GM21360 (cell line): ENCODE measurements around the gene SPATA13.

ENCODE experiments used
- ATAC-seq: cut with Tn5 transposase; IDR thresholded peaks from one replicate; pipeline ENCODE4 v1.9.1; 2021; ENCODE audit warnings: mild to moderate bottlenecking, moderate library complexity; ENCODE audit not compliant: unreplicated experiment

SPATA13 gene

DNA sequence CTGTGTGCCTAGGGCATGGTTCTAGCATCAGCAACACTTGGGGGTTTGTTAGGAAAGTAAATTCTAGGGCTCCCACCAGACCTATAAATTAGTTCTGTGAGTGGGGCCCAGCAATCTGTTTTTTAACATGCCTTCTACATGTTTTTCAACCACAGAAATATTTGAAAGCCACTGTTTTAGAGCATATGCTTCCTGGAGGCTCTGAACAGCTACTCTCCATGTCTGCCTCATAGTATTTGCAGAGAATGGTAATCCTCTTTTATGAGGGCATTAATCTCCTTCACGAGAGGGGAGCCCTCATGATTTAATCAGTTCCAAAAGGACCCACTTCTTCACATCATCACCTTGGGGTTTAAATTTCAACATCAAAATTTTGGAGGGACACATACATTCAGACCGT is 6.0 kb downstream of the SPATA13 start:
- ATAC-seq, result no peak

DNA sequence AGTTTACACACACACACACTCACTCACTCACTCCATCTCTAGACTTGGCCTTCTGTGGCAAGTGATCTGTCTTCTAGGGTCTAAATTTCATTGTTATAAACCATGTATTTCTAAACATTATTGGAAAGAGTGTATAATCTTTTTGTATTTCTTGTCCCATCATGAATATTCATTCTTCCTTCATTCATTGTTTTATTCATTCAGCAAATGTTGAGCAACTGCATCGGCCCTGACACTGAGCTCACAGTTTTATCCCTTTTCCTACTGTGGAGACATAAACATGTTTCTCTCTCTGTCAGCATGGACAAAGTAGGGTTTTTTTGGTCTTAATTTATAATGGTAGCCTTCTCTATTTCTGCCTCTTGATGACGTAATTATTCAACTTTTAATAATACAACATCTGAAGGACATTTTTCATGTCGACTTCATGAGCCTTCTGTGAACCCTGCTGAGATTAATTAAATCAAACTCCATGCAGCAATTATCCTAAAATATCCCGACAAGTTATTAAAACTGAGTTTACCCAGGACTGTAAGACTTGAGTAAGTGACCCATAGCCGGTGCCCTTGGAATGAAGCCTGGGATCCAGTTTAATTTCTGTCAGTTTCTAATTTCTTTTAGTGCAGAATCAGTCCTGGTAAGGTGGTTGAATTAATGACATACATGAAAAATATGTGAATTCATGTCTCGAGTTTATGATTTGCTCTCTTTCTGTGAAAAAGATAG is 7.3 kb downstream of the SPATA13 start:
- ATAC-seq, result no peak

DNA sequence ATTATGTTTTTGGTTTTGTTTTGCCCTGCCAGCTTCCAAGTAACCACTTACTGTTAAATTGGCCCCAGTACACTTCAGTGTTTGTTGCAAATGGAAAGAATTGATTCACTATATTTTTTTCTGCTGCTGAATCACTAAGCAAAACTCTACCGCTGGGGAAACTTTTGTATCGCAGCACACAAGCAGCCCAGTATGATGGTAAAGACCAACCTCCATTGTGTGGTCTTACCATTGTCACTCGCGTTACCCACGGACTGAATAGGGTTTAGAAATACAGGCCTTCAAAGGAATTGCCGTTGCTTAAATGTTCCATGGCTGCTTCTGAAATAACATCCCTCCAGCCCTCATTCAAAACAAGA is 7.9 kb downstream of the SPATA13 start:
- no peak for ATAC-seq

DNA sequence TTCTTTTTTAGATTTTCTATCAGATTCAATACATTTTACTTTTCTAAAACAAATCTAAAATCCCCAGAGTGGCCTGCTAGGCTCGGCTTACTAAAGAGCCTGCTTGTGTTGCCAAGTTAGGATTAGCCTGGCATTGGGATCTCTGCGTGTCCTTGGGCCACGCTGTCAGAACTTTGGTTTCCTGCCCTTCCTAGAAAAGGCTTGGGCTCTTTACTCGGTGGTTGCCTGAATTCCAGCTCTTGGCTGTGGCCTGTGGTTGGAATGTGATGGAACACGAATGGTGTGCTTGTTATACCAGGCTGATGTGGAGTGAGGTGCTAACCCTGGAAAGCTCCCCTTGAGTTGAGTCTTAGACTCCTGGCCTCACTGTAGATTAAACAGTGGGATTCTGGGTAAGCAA is 8.5 kb downstream of the SPATA13 start:
- no peak for ATAC-seq

DNA sequence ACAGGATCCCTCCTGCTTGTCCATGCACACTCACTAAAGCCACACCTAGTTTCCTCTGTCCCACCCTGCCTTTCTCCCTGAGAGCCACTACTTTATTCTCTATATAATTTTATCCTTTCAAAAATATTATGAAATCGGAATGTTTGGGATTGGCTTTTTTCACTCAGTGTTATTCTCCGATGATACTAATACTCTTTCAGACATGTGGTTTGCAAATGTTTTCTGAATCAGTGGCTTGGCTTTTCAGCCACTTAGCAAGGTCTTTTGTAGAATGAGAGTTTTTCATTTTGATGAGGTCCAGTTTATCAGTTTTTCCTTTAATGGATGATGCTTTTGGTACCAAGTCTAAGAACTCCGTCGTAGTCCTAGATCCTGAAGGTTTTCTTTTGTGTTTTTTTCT is 11.6 kb downstream of the SPATA13 start:
- ATAC-seq, result no peak

DNA sequence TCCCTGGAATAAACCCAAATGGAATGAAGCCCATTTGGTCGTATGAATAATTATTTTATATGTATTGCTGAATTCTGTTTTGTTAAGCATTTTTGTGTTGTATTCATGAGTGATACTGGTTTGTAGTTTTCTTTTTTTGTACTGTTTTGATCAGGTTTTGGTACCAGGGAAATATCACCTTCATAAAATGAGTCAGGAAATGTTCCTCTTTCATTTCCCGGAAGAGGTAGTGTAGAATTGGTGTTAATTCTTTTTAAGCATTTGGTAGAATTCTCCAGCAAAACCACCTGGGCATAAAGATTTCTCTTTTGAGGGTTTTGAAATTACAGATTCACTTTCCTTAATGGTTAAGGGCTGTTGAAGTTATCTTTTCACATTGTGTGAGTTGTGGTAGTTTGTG is 13.3 kb downstream of the SPATA13 start:
- ATAC-seq, result no peak

DNA sequence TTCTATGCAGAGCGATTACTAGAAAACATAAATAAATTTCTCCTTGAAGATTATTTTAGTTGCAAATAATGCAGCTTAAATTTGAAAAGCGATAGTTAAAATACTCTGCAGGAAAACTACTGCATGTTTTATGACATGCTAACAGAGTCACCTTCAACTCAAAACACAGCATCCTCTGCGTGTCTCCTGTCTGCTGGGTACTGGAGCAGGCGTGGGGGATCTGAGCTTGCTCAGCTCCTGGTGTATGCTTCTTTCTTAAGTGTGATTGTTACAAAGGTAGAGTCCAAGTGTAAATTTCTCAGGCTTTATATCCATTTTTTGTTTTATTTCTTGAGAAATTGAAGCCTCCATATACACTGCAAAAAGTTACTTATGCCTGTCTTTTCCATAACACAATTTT is 15.3 kb downstream of the SPATA13 start:
- no peak for ATAC-seq

DNA sequence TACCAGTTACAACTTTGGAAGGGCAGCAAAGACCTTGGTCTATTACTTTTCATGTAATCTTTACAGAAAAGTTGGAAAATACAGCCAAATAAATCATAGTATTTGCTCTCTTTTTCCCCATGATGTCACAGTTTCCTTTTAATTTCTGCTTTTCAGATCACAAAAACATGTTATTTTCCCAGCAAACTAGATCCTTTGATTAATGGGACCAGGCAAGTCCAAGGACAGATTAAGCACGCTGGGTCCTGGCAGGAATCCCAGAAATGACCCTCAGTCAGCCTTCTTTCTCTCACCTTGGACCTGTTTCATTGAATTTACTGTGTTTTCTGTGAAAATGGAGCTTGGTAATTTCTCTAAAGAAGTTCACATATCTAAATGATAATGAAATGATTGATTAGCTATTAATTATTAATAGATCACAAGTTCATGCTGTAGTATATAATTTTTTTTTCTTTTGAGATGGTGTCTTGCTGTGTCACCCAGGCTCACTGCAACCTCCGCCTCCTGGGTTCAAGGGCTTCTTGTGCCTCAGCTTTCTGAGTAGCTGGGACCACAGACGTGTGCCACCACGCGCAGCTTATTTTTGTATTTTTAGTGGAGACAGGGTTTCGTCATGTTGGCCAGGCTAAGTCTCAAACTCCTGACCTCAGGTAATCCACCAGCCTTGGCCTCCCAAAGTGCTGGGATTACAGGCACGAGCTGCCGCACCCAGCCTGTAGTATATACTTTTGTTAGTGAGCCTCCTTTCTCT is 16.0 kb downstream of the SPATA13 start:
- no peak for ATAC-seq

DNA sequence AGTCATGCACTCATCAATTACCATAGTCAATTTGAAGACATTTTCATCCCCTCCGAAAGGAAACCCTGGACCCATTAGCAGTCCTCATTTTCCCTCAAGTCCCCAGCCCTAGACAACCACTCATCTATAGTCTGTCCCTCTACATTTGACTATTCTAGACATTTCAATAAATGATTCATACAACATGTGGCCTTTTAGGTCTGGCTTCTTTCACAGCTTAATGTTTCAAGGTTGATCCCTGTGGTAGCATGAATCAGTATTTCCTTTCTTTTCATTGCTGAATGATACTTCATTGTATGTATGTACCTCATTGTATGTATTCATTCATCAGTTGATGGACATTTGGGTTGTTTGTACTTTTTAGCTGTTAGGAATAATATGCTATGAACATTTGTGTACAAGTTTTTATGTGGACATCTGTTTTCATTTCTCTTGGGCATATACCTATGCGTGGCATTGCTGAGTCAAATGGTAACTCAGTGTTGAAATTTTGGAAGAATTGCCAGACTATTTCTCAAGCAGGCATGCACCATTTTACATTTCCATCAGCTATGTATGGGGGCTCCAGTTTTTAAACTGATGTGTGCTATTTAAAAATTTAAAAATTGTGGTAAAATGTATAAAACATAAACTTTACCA is 18.4 kb downstream of the SPATA13 start:
- no peak for ATAC-seq

DNA sequence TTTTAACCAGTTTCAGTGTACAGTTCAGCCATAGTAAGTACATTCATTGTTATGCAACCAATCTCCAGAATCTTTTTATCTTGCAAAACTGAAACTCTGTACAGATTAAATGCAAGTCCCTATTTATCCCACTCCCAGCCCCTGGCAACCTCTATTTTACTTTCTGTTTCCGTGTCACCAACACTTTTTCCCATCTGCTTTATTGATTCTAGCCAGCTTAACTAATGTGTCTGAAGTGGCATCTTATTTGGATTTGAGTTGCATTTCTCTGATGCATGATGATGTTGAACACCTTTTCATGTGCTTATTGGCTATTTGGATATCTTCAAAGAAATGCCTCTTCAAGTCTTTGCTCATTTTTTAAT is 18.9 kb downstream of the SPATA13 start:
- no peak for ATAC-seq

DNA sequence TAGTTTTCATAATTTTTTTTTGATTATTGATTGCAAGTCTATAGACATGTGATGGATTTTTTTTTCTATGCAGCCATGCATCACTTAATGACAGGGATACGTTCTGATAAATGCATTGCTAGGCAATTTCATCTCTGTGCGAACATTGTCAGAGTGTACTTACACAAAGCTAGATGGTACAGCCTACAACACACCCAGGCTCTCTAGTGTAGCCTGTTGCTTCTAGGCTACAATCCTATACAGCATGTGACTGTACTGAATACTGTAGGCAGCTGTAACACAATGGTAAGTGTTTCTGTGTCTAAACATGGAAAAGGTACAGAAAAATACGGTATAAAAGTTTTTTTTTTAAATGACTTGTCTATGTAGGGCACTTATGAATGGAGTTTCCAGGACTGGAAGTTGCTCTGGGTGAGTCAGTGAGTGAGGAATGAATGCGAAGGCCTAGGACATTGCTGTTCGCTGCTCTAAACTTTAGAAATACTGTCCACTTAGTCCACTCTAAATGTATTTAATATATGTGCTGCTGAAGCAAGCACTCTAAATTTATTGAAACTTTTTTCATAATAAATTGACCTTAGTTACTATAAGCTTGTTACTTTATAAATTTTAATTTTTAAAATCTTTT is 20.3 kb downstream of the SPATA13 start:
- ATAC-seq, result no peak

DNA sequence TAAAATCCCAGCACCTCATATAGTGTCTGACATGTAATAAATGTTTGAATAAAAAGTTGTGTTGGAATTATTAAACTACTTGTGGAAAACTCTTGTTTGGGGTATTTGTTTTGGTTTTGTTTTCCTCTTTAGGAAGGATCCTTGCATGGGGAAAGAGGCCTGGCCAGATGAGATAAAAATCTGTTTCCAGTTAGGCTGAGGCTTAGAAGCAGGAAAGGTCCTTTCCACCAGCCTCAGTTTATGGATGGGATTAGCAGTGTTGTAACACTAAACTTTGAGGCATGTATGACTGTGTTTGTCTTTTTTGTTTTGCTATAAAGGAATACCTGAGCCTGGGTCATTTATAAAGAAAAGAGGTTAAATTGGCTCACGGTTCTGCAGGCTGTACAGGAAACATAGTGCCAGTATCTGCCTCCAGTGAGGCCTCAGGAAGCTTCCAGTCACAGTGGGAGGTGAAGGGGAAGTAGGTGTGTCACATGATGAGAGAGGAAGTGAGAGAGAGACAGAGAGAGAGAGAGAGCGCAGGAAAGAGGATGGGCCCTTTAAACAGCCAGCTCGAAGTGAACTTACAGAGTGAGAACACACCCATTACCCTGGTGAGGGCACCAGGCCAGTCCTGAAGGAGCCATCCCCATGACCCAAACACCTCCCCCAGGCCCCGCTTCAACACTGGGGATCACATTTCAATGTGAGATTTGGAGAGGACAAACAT is 21.6 kb downstream of the SPATA13 start:
- ATAC-seq, result no peak

DNA sequence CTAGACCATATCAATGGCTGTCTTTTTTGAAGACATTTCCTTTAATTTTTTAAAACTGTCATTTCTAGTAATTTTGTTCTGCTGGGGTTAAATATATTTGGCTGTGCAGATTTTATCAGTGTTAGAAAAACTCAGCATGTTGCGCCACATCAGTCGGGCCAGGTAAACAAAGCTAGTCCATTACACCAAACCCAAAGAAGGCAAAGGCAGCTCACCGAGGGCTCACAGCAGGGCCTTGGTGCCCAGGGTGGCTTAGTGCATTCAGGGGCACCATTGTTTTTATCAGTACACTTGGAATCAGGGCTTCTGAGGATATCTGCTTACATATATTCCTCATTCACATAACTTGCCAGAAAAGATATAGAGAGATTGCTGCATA is 22.2 kb downstream of the SPATA13 start:
- ATAC-seq, result no peak

DNA sequence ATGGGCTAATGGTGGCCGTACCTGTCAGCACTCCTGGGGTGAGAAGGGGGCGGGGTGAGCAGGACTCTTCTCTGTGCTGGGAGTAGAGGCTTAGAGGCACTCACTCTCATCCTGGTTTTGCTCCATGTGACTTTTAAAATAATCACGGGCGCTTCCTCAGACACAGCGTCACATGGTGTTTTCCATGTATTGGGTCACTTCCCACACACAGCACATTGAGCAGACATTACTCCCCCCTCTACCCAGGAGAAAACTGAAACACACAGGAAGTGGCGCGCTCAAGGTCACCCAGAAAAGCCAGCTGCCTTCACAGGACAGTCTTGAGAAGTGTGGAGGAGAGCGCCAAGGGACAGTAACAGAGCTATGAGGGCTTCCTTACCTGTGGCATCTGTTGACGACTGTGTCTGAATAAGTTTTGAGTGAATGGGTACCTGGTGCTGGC is 23.2 kb downstream of the SPATA13 start:
- no peak for ATAC-seq

DNA sequence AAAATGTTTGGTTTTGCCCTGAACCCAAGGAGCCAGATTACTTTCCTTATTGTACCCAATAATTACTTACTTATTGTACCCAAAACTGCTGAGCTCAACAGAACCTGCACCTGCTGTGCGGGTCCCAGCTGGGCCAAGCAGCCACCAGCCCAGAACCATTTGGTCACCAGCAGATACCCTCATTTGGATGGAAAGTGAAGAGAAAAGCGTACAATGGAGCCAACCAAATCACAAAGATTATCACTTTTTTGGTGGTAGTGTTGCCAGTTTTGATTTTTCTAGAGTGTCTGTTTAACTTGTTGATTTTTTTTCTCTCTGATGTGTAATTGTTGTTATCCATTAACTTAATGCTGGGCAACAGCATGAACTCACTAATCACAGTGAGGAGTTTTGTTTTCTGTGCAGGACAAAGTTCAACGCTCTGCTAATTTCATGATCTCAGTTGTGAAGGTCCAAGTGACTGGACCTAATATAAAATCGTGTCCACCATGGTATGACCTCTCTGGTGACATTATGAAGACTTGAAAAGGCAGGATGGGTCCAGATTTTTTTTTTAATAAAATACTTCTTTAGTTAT is 23.8 kb downstream of the SPATA13 start:
- ATAC-seq, result no peak

DNA sequence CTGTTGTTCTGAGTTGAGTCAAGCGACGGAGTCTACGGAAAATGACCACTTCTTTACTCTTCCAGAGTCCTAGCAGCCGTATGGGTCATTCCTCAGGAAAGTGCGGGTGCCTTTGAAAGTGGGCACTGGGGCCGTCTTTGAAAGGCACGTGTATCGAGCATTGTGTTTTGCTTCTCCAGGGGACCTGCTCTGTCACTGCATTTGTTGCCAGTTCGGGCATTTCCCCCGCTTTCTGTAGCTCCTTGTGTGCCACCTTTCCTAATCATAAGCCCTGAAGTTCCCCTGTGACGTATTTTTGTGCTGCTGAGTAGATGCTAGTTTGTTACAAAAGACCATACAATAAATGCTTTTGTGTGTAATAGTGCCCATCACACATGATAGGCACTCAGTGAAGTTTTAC is 24.4 kb downstream of the SPATA13 start:
- ATAC-seq, result no peak

DNA sequence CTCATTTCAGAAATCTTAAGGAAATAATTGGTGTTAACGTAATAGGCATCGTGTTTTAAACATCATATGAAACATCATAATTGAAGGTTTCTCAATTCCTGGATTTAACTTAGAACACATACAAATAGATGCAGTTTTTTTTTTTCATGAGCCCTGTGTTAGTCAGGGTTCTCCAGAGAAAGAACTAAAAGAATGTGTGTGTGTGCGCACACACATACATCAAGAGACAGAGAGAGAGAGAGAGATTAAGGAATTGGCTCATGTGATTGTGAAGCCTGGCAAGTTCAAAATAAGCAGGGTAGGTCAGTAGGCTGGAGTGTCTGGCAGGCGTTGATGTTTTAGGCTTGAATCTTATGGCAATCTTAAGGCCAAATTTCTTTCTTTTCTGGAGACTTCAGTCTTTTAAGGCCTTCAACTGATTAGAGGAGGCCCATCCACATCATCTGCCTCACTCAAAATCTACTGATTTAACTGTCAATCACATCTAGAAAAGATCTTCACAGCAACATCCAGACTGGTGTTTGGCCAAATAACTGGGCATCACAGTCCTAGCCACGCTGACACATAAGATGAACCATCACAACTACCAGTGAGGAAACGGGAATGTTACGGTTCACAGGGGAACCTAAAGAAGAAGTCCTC is 25.2 kb downstream of the SPATA13 start:
- no peak for ATAC-seq

DNA sequence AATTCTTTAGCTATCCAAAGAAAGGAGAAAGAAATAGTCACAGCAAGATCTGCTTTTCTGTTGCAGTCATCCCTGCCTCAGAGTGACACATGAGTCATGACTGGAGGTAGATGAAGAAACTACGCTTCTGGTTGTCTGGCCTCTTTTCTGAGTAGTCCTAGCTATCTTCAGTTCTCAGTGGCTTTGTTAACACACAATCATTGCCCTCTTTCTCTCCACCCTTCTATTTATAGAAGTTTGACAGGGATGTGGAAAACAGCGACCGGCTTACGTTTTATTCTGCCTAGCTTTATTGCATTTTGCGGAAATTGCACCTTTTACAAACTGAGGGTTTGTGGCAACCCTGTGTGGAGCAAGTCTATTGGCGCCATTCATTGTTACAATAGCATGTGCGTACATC is 26.7 kb downstream of the SPATA13 start:
- ATAC-seq, result no peak

DNA sequence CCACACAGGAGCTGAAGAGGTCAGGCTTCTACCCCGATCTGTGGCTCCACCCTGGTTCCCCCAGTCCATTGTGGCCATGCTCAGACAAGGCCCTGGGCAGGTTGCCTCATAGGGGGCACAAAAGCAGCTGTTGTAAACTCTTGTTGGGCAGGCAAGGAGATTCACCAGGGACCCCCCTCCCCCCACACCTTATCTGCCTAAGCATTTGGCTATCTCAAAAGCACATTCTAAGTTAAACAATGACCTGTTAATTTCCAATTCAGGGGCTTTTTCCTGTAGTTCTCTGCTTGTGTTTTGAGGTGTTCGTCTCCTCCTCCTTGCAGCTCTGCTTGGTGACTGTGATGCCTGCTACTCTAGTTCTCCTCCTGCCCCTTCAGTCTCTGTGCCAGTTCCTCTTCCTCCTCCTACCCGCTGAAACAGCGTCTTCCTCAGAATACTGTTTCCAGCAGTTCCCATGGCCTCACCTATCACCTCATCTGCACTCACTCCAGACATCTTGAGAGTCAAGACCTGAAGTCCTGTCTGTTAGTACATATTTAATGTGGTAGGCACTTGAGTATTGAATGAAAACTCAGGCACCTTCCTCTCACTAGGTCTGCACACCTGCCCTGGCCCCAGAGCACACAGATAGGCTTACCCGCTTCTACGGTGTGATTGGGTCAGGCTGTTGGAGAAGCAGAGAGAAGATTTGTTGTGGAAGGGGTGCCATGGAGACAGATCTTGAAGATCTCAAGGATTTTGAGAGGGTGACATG is 31.7 kb downstream of the SPATA13 start:
- no peak for ATAC-seq

DNA sequence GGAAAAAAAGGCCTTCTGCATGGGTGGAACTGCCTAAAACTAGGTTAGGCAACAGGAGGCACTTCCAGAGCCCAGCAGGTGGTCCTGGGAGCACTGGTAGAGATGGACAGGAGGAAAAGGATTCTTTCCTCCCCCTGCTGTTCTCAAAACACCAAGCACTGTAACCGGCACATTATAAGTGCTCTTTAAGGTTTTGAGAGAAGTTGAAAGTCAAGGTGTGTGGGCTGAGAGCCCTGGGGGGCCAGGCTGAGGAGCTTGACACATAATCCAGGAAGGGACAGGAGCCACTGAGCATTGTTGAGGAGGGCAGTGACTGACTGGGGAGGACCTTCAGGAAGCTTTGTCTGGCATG is 32.3 kb downstream of the SPATA13 start:
- no peak for ATAC-seq
